H1 (cell line): ENCODE results near the gene TACC2. TPM values are rescaled to one million over a fixed set of nuclear protein-coding genes. Genes with fewer than 3 reads are reported as not detected.

ENCODE experiments used
- CTCF ChIA-PET: fragments of 300-600 bp; sonication (Branson Sonifier 250); formaldehyde crosslinking; loops from one replicate; lab custom pipeline; 2021; ENCODE audit not compliant: partially characterized antibody; lab: Charles Lee
- POLR2A ChIA-PET: fragments of 300-600 bp; sonication (Branson Sonifier 250); formaldehyde crosslinking; loops from one replicate; lab custom pipeline; 2021; ENCODE audit warnings: inconsistent platforms; ENCODE audit not compliant: partially characterized antibody; lab: Charles Lee
- DNase-seq, 2 experiments: peaks; one replicate each; pipeline versions ENCODE4 v3.0.0 to v3.0.0-alpha.2; 2010 to 2022; ENCODE audit warnings: low spot score in 2 of 2, low read depth in 1 of 2, mixed read lengths in 1 of 2
- FAIRE-seq: peaks from 2 replicates; lab custom pipeline; 2011; peaks lifted over from hg19 to GRCh38; lab: Jason Lieb, UNC
- H2AFZ ChIP-seq: 2 replicates; pipeline ENCODE4 v1.8.1; 2012; ENCODE audit warnings: low read length, inconsistent platforms
- H2AK5ac ChIP-seq: 2 replicates; pipeline ENCODE4 v1.6.1; 2013; ENCODE audit warnings: low read depth, low read length
- H2BK120ac ChIP-seq: replicated peaks from 2 replicates; pipeline ENCODE3; 2013; ENCODE audit warnings: low read depth, low read length, inconsistent platforms
- H2BK12ac ChIP-seq: 2 replicates; pipeline ENCODE4 v1.6.1; 2013; ENCODE audit warnings: low read depth, low read length
- H2BK15ac ChIP-seq: 2 replicates; pipeline ENCODE4 v1.6.1; 2013; ENCODE audit warnings: low read length
- H2BK20ac ChIP-seq: 2 replicates; pipeline ENCODE4 v1.6.1; 2013; ENCODE audit warnings: low read length
- H2BK5ac ChIP-seq: 2 replicates; pipeline ENCODE4 v1.6.1; 2013; ENCODE audit warnings: low read depth, low read length
- H3K14ac ChIP-seq: 2 replicates; pipeline ENCODE4 v1.6.1; 2013; ENCODE audit warnings: inconsistent platforms; ENCODE audit not compliant: insufficient read length
- H3K18ac ChIP-seq: 2 replicates; pipeline ENCODE4 v1.6.1; 2013; ENCODE audit warnings: low read length; ENCODE audit errors: extremely low read depth
- H3K23ac ChIP-seq: 2 replicates; pipeline ENCODE4 v1.6.1; 2013; ENCODE audit warnings: inconsistent platforms; ENCODE audit not compliant: insufficient read length
- H3K23me2 ChIP-seq: 2 replicates; pipeline ENCODE4 v1.6.1; 2013; ENCODE audit warnings: low read depth, low read length
- H3K27ac ChIP-seq: 2 replicates; pipeline ENCODE4 v1.6.1; 2011; ENCODE audit warnings: low read depth, low read length, inconsistent platforms
- H3K27me3 ChIP-seq, 4 experiments: replicated peaks in 1 of 4; 1 replicate in 1 of 4; 2 replicates in 3 of 4; pipeline versions ENCODE4 v1.6.1 to v1.8.1; 2011 to 2013; ENCODE audit warnings: low read length in 3 of 4, mild to moderate bottlenecking in 3 of 4, inconsistent platforms in 2 of 4, mixed read lengths in 2 of 4, moderate library complexity in 1 of 4; ENCODE audit not compliant: control insufficient read depth in 3 of 4, insufficient read depth in 3 of 4; ENCODE audit errors: extremely low read depth in 1 of 4
- H3K36me3 ChIP-seq, 4 experiments: 2 replicates each; pipeline versions ENCODE4 v1.6.1 to v1.8.1; 2011 to 2013; ENCODE audit warnings: mild to moderate bottlenecking in 4 of 4, low read length in 3 of 4, moderate library complexity in 2 of 4, control low read depth in 1 of 4, inconsistent platforms in 1 of 4; ENCODE audit not compliant: insufficient read depth in 4 of 4, control insufficient read depth in 2 of 4
- H3K4ac ChIP-seq: replicated peaks from 2 replicates; pipeline ENCODE3; 2013; ENCODE audit warnings: low read length, low read depth, mixed read lengths, inconsistent platforms; ENCODE audit not compliant: insufficient read length
- H3K4me1 ChIP-seq, 4 experiments: replicated peaks in 1 of 4; 1 replicate in 1 of 4; 2 replicates in 3 of 4; pipeline versions ENCODE4 v1.6.1 to v1.8.1; 2011 to 2013; ENCODE audit warnings: low read length in 3 of 4, inconsistent platforms in 2 of 4, mixed read lengths in 1 of 4; ENCODE audit not compliant: insufficient read depth in 4 of 4, control insufficient read depth in 3 of 4
- H3K4me2 ChIP-seq, 2 experiments: 2 replicates each; pipeline versions ENCODE4 v1.6.1 to v1.8.1; 2011 to 2013; ENCODE audit warnings: low read depth in 2 of 2, low read length in 2 of 2, control low read depth in 1 of 2, inconsistent platforms in 1 of 2, mild to moderate bottlenecking in 1 of 2; ENCODE audit not compliant: insufficient read depth in 1 of 2
- H3K4me3 ChIP-seq, 4 experiments: fragments of 200-600, 300-600 bp in 1 of 4; sonication (generic), shearing (Covaris generic), sonication (Bioruptor Twin) in 1 of 4; 2 replicates each; pipeline versions ENCODE4 v1.5.1 to v1.8.1; 2011 to 2016; ENCODE audit warnings: low read length in 4 of 4, low read depth in 3 of 4, control low read depth in 2 of 4, inconsistent platforms in 2 of 4, mild to moderate bottlenecking in 2 of 4, mixed read lengths in 1 of 4, moderate library complexity in 1 of 4; ENCODE audit not compliant: insufficient read depth in 2 of 4; ENCODE audit errors: extremely low read depth in 1 of 4
- H3K56ac ChIP-seq: replicated peaks from 2 replicates; pipeline ENCODE3; 2013; ENCODE audit warnings: low read depth, mild to moderate bottlenecking, mixed read lengths, low read length, inconsistent platforms; ENCODE audit not compliant: insufficient read length
- H3K79me1 ChIP-seq: 2 replicates; pipeline ENCODE4 v1.6.1; 2013; ENCODE audit warnings: low read depth, low read length, control low read depth
- H3K79me2 ChIP-seq, 2 experiments: 2 replicates each; pipeline versions ENCODE4 v1.6.1 to v1.8.1; 2012 to 2013; ENCODE audit warnings: low read length in 2 of 2, mild to moderate bottlenecking in 2 of 2, inconsistent platforms in 1 of 2; ENCODE audit not compliant: insufficient read depth in 2 of 2, control insufficient read depth in 1 of 2
- H3K9ac ChIP-seq, 4 experiments: replicated peaks in 1 of 4; 1 replicate in 1 of 4; 2 replicates in 3 of 4; pipeline versions ENCODE4 v1.6.1 to v1.8.1; 2011 to 2013; ENCODE audit warnings: low read depth in 3 of 4, low read length in 3 of 4, control low read depth in 2 of 4, mild to moderate bottlenecking in 2 of 4, moderate library complexity in 2 of 4, inconsistent platforms in 1 of 4; ENCODE audit errors: extremely low read depth in 1 of 4
- H3K9me3 ChIP-seq, 2 experiments: 2 replicates each; pipeline versions ENCODE4 v1.6.1 to v1.8.1; 2012 to 2013; ENCODE audit warnings: mild to moderate bottlenecking in 2 of 2, moderate library complexity in 2 of 2, control low read depth in 1 of 2, inconsistent platforms in 1 of 2, low read depth in 1 of 2, low read length in 1 of 2, mixed read lengths in 1 of 2; ENCODE audit not compliant: insufficient read depth in 2 of 2
- H4K20me1 ChIP-seq, 2 experiments: replicated peaks in 1 of 2; 2 replicates each; pipeline versions ENCODE3 to v1.8.1; 2011 to 2013; ENCODE audit warnings: inconsistent platforms in 2 of 2, low read length in 2 of 2, mild to moderate bottlenecking in 1 of 2; ENCODE audit not compliant: insufficient read depth in 2 of 2, control insufficient read depth in 1 of 2
- H4K5ac ChIP-seq: 2 replicates; pipeline ENCODE4 v1.6.1; 2013; ENCODE audit warnings: low read length, low read depth, mixed read lengths, inconsistent platforms; ENCODE audit not compliant: insufficient read length
- H4K8ac ChIP-seq: 2 replicates; pipeline ENCODE4 v1.8.0; 2013; ENCODE audit warnings: mild to moderate bottlenecking, moderate library complexity, low read length, inconsistent platforms; ENCODE audit not compliant: insufficient read depth; ENCODE audit errors: extremely low read depth
- H4K91ac ChIP-seq: replicated peaks from 2 replicates; pipeline ENCODE3; 2013; ENCODE audit warnings: low read length, mixed read lengths, inconsistent platforms; ENCODE audit not compliant: insufficient read length
- KDM1A ChIP-seq: fragments of 200-600, 300-600 bp; sonication (generic); IDR thresholded peaks from 2 replicates; pipeline ENCODE4 v1.7.1; 2016; ENCODE audit warnings: mild to moderate bottlenecking, low read length, borderline replicate concordance
- SP4 ChIP-seq: IDR thresholded peaks from 2 replicates; pipeline ENCODE4 v1.6.1; 2012; ENCODE audit warnings: low read length, inconsistent platforms
- WGBS, 2 experiments: shearing (Covaris generic) in 1 of 2; methylation state at CpG; one replicate each; pipeline versions ENCODE4 v1.1.6 to v1.1.7; 2013 to 2015; ENCODE audit warnings: low lambda C conversion rate in 2 of 2, mixed read lengths in 2 of 2, inconsistent platforms in 1 of 2, low coverage in 1 of 2, missing lambda C conversion rate in 1 of 2; ENCODE audit not compliant: insufficient replicate concordance in 2 of 2, insufficient coverage in 1 of 2, insufficient read length in 1 of 2; ENCODE audit errors: extremely low coverage in 1 of 2, missing lambda C conversion rate in 1 of 2; 5-methylcytosine and 5-hydroxymethylcytosine counted together
- polyA plus RNA-seq, 7 experiments: library from polyadenylated mRNA; depleted of rRNA in 3 of 7; stranded (reverse) in 5 of 7; unstranded in 2 of 7; fragments of >200 nt in 5 of 7; fragments of 200-250 nt in 2 of 7; gene quantifications; 1 replicate in 5 of 7; 2 replicates in 1 of 7; 4 replicates in 1 of 7; pipeline versions ENCODE4 v1.2.1 to v1.2.3, GENCODE V29; 2011 to 2013; ENCODE audit warnings: missing spikeins in 2 of 7, mixed read lengths in 2 of 7
- total RNA-seq: library from RNA; stranded (reverse); fragmentation: NEBNext Ultra II Directional; extraction: Animal tissue kit (Norgen Biotek cat#: 25700); gene quantifications from 2 replicates; pipeline ENCODE4 v1.2.1, GENCODE V29; 2021

TACC2 gene
- total and polyA plus RNA-seq, 2 of the 8 experiments (the other 6 are each of a cell fraction or from before 2014, with no cell fraction given) = 21.2 to 46.6 TPM

DNA sequence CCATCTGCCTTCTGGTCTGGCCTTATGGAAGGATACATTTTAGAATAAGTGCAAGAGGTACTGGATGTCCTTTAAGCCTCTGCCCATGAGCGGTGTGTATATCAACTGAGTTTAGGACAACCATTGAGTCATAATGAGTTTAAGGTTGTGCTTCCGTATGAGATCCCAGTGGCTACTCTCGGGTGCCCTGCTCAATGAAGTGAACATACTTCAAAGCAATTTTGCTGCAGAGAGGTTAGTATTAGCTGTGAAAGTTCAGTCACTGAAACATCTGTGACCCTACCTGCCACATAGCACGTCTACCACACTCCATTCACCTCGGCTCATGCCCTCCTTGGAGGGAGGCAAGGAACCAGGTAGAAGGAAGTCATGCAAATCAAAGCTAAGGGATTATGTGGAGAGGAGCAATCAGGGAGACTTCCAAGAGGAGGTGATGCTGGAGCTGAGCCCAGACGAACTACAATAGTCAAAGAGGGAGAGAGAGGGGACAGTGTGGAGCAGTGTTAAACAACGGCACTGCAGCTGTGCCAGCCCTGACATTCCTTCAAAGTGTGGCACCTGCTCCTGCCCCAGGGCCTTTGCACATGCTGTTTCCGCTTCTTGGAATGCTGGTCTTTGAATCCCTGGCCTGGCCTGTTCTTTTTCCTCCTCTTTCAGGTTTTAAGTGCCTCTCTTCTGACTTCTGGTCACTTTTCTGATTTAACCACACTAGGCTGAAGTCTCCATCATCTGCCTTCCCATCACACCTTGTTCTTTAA is 307.6 kb downstream of the TACC2 start:
- no peak overlapping the region for H4K8ac ChIP-seq
- TF ChIP-seq SP4 = no peak
- TF ChIP-seq KDM1A = peak; percentile 53; the same call in 1 of the 2 replicates
- TF ChIP-seq, all 59 proteins: peak for 1

More for the DNA sequence above, 307.6 kb downstream of the TACC2 start:
- ChIA-PET CTCF (interaction anchor here (0.6 to 4.5 kb wide), 12 partner anchors 8 to 273 kb away, joined by 3 to 85 read pairs (median 4); no protein-coding TSS in a partner anchor), POLR2A (interaction anchor here (0.7 kb wide), 1 partner anchor 20 kb away, joined by 3 read pairs; no protein-coding TSS in a partner anchor)
- no peak for DNase-seq
- Histone ChIP-seq H2BK15ac (no peak overlapping the region), H4K20me1 (no peaks in the 10 kb centered on the region), H3K23me2 (no peaks in the 10 kb centered on the region), H3K9me3 (no peaks in the 10 kb centered on the region), H2AFZ (no peak overlapping the region), H2AK5ac (no peak overlapping the region; the same call in 1 of the 2 replicates), H2BK12ac (no peak overlapping the region), H3K27me3 (no peaks in the 10 kb centered on the region), H3K23ac (no peak overlapping the region), H4K91ac (no peak overlapping the region), H3K27ac (no peak overlapping the region), H3K4me3 (no peak overlapping the region), H4K5ac (no peak overlapping the region), H3K4me2 (no peak overlapping the region), H2BK20ac (no peak overlapping the region), H3K79me2 (no peaks in the 10 kb centered on the region), H3K9ac (no peak overlapping the region), H2BK5ac (no peak overlapping the region), H2BK120ac (no peak overlapping the region), H3K36me3 (no peaks in the 10 kb centered on the region), H3K14ac (no peak overlapping the region), H3K18ac (no peak overlapping the region), H3K4ac (no peak overlapping the region), H3K79me1 (no peaks in the 10 kb centered on the region), H3K56ac (no peak overlapping the region), H3K4me1 (peaks cover 0 to 3% (median 2%) of the 10 kb centered on the region in 4 experiments; a peak in 6 of 7 replicates)
- FAIRE-seq = no peak
- 80% methylated on average over 8 of the region's 8 CpGs; no CpG with 5 or more reads in 1 of the 2 experiments for WGBS, 2 experiments
